Keratinocyte (primary cell): ENCODE data around the gene RBL1. TPM values are rescaled to one million over a fixed set of nuclear protein-coding genes. Genes with fewer than 3 reads are reported as not detected.
"Not testable (repeated sequence)": the region's sequence is repeated elsewhere in the genome, so short reads cannot be mapped to it uniquely, and the experiment has no call there.

ENCODE experiments used
- DNase-seq: peaks from one replicate; pipeline ENCODE4 v3.0.0-alpha.2; 2011; ENCODE audit warnings: low read depth, missing footprints, low spot score
- FAIRE-seq: peaks from 2 replicates; lab custom pipeline; 2011; peaks lifted over from hg19 to GRCh38; lab: Jason Lieb, UNC
- H2AFZ ChIP-seq: 2 replicates; pipeline ENCODE4 v1.6.0; 2012; ENCODE audit warnings: low read length, control low read depth, inconsistent platforms; ENCODE audit not compliant: control insufficient read depth
- H3K27ac ChIP-seq: 2 replicates; pipeline ENCODE4 v1.5.1; 2011; ENCODE audit warnings: low read length; ENCODE audit not compliant: control insufficient read depth, insufficient read depth
- H3K27me3 ChIP-seq: 3 replicates; pipeline ENCODE4 v1.6.0; 2011; ENCODE audit warnings: low read length; ENCODE audit not compliant: control insufficient read depth, insufficient read depth; ENCODE audit errors: extremely low read depth
- H3K36me3 ChIP-seq, 2 experiments: 2 replicates in 1 of 2; 3 replicates in 1 of 2; pipeline ENCODE4 v1.5.1; 2011; ENCODE audit warnings: low read length in 2 of 2, mild to moderate bottlenecking in 1 of 2; ENCODE audit not compliant: control insufficient read depth in 2 of 2, insufficient read depth in 2 of 2; ENCODE audit errors: extremely low read depth in 1 of 2
- H3K4me1 ChIP-seq: 3 replicates; pipeline ENCODE4 v1.5.1; 2011; ENCODE audit warnings: low read length; ENCODE audit not compliant: control insufficient read depth, insufficient read depth; ENCODE audit errors: extremely low read depth
- H3K4me2 ChIP-seq: 3 replicates; pipeline ENCODE4 v1.6.0; 2011; ENCODE audit warnings: low read depth, low read length; ENCODE audit not compliant: control insufficient read depth, insufficient read depth; ENCODE audit errors: extremely low read depth
- H3K4me3 ChIP-seq, 3 experiments: fragments of 200-600 bp in 1 of 3; sonication (generic) in 1 of 3; 2 replicates in 2 of 3; 3 replicates in 1 of 3; pipeline ENCODE4 v1.5.1; 2011 to 2016; ENCODE audit warnings: low read length in 3 of 3, mild to moderate bottlenecking in 3 of 3, control low read depth in 2 of 3, inconsistent platforms in 1 of 3, low read depth in 1 of 3, mixed read lengths in 1 of 3, mixed run types in 1 of 3, moderate library complexity in 1 of 3; ENCODE audit not compliant: control insufficient read depth in 2 of 3, insufficient read depth in 2 of 3; ENCODE audit errors: extremely low read depth in 1 of 3
- H3K79me2 ChIP-seq: 2 replicates; pipeline ENCODE4 v1.6.0; 2012; ENCODE audit warnings: low read length; ENCODE audit not compliant: control insufficient read depth, insufficient read depth
- H3K9ac ChIP-seq: 3 replicates; pipeline ENCODE4 v1.6.0; 2011; ENCODE audit warnings: low read length; ENCODE audit not compliant: control insufficient read depth, insufficient read depth; ENCODE audit errors: extremely low read depth
- H3K9me1 ChIP-seq: 3 replicates; pipeline ENCODE4 v1.6.0; 2011; ENCODE audit warnings: low read length; ENCODE audit not compliant: control insufficient read depth, insufficient read depth; ENCODE audit errors: extremely low read depth
- H3K9me3 ChIP-seq: 2 replicates; pipeline ENCODE4 v1.5.1; 2012; ENCODE audit warnings: low read depth, low read length; ENCODE audit not compliant: control insufficient read depth
- H4K20me1 ChIP-seq: 3 replicates; pipeline ENCODE4 v1.6.0; 2011; ENCODE audit warnings: low read length; ENCODE audit not compliant: control insufficient read depth, insufficient read depth; ENCODE audit errors: extremely low read depth
- EZH2 ChIP-seq: IDR thresholded peaks from one replicate; pipeline ENCODE4 v1.6.1; 2012; ENCODE audit warnings: inconsistent platforms, mild to moderate bottlenecking, low read length, moderate library complexity
- dilution Hi-C: fragments of 300-500 bp; cut with MboI; formaldehyde crosslinking; loops from one replicate; pipeline ENCODE4 v1.7.0; 2020; ENCODE audit warnings: low sequenced_read_pairs; ENCODE audit not compliant: extremely low pct_ligation_motif_present
- polyA plus RNA-seq, 5 experiments: library from polyadenylated mRNA; depleted of rRNA in 3 of 5; stranded (reverse) in 3 of 5; stranded (forward) in 1 of 5; unstranded in 1 of 5; fragments of >200 nt; gene quantifications; 1 replicate in 1 of 5; 2 replicates in 3 of 5; 3 replicates in 1 of 5; pipeline versions ENCODE4 v1.2.1 to v1.2.3, GENCODE V29; 2011 to 2012; ENCODE audit warnings: missing spikeins in 2 of 5, low read depth in 1 of 5, low replicate concordance in 1 of 5
- TF ChIP-seq, protein P1 (sequence below), 3 experiments: IDR thresholded peaks in 1 of 3; conservative IDR thresholded peaks in 1 of 3; optimal IDR thresholded peaks in 1 of 3; 2 replicates in 2 of 3; 3 replicates in 1 of 3; pipeline versions ENCODE3 to v1.5.1; 2011; ENCODE audit warnings: low read length in 3 of 3, mild to moderate bottlenecking in 3 of 3, moderate library complexity in 2 of 3, control low read depth in 1 of 3, inconsistent platforms in 1 of 3; ENCODE audit not compliant: insufficient read depth in 2 of 3; ENCODE audit errors: extremely low read depth in 1 of 3

The RBL1 gene
- polyA plus RNA-seq, 1 donor (not counting 4 experiments of a cell fraction or from before 2014, with no cell fraction given): 4.5 TPM

DNA sequence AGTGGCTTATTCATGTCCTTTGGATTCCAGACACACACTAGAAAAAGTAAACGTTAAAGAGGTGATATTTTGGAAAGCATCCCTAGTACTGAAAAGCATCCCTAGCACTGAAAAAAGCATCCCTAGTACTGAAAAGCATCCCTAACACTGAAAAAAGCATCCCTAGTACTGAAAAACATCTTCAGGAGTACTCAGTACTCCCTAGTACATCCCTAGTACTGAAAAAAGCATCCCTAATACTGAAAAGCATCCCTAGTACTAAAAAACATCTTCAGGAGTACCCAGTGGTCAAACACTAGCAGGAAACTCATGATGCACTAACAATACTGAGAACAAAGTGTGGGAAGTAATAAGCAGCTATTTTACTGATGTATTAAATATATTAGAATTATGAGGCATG, 98.7 kb downstream of the RBL1 start:
- Histone ChIP-seq H3K79me2 (no peaks in the 10 kb centered on the region), H3K4me3 (no peak overlapping the region), H3K36me3 (no peaks in the 10 kb centered on the region), H3K4me1 (no peaks in the 10 kb centered on the region), H3K9me3 (no peaks in the 10 kb centered on the region), H3K27me3 (no peaks in the 10 kb centered on the region), H3K27ac (no peak overlapping the region), H4K20me1 (no peaks in the 10 kb centered on the region), H3K9me1 (no peaks in the 10 kb centered on the region), H3K4me2 (no peak overlapping the region), H3K9ac (no peak overlapping the region), H2AFZ (no peak overlapping the region)
- DNase-seq (no peak), FAIRE-seq (no peak)
- dilution Hi-C loops: no loop called here
- TF ChIP-seq, protein P1, sequence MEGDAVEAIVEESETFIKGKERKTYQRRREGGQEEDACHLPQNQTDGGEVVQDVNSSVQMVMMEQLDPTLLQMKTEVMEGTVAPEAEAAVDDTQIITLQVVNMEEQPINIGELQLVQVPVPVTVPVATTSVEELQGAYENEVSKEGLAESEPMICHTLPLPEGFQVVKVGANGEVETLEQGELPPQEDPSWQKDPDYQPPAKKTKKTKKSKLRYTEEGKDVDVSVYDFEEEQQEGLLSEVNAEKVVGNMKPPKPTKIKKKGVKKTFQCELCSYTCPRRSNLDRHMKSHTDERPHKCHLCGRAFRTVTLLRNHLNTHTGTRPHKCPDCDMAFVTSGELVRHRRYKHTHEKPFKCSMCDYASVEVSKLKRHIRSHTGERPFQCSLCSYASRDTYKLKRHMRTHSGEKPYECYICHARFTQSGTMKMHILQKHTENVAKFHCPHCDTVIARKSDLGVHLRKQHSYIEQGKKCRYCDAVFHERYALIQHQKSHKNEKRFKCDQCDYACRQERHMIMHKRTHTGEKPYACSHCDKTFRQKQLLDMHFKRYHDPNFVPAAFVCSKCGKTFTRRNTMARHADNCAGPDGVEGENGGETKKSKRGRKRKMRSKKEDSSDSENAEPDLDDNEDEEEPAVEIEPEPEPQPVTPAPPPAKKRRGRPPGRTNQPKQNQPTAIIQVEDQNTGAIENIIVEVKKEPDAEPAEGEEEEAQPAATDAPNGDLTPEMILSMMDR (optimal IDR thresholded peaks at IDR 0.05 in 1 of 3, IDR thresholded peaks at IDR 0.05 in 1 of 3, conservative IDR thresholded peaks at IDR 0.05 in 1 of 3; ENCODE audit: extremely low read depth in 1 of 3, insufficient read depth in 2 of 3, low read length in 3 of 3): no peak
- TF ChIP-seq EZH2: no peak

GRCh38 chr20:36994221-36994620, 101.6 kb downstream of the RBL1 start:
- H3K79me2 ChIP-seq, H3K9me3 ChIP-seq, dilution Hi-C loops, H3K36me3 ChIP-seq, H3K9me1 ChIP-seq, H3K27ac ChIP-seq, FAIRE-seq, H3K4me3 ChIP-seq, H3K4me2 ChIP-seq, DNase-seq, H3K4me1 ChIP-seq, H4K20me1 ChIP-seq, H3K27me3 ChIP-seq, H2AFZ ChIP-seq, H3K9ac ChIP-seq: not testable (repeated sequence)

- Histone ChIP-seq H3K79me2 (no peaks in the 10 kb centered on the region), H3K9ac (no peak overlapping the region), H3K4me3 (no peak overlapping the region), H3K36me3 (no peaks in the 10 kb centered on the region), H3K4me2 (no peak overlapping the region), H2AFZ (no peak overlapping the region), H3K27ac (no peak overlapping the region), H3K9me3 (no peaks in the 10 kb centered on the region), H3K4me1 (peaks cover 7% of the 10 kb centered on the region), H3K27me3 (no peaks in the 10 kb centered on the region), H3K9me1 (no peaks in the 10 kb centered on the region), H4K20me1 (no peaks in the 10 kb centered on the region)
- FAIRE-seq (no peak), DNase-seq (no peak)
- dilution Hi-C loops: no loop called here
- TF ChIP-seq, protein P1 (optimal IDR thresholded peaks at IDR 0.05 in 1 of 3, IDR thresholded peaks at IDR 0.05 in 1 of 3, conservative IDR thresholded peaks at IDR 0.05 in 1 of 3; ENCODE audit: extremely low read depth in 1 of 3, insufficient read depth in 2 of 3, low read length in 3 of 3): no peak
- no peak for TF ChIP-seq EZH2
These were observed 102.9 kb downstream of the RBL1 start for GRCh38 chr20:36992802-36993334.
